CD4-positive, alpha-beta T cell treated with Interleukin-17A for 4 hours (primary cell): Measurements from ENCODE around the gene AKAP11.
"Not testable (repeated sequence)": the region's sequence is repeated elsewhere in the genome, so short reads cannot be mapped to it uniquely, and the experiment has no call there.

ENCODE experiments used
- DNase-seq: peaks from one replicate; pipeline ENCODE4 v3.0.0-alpha.2; 2020; ENCODE audit warnings: mixed read lengths

The AKAP11 gene, protein sequence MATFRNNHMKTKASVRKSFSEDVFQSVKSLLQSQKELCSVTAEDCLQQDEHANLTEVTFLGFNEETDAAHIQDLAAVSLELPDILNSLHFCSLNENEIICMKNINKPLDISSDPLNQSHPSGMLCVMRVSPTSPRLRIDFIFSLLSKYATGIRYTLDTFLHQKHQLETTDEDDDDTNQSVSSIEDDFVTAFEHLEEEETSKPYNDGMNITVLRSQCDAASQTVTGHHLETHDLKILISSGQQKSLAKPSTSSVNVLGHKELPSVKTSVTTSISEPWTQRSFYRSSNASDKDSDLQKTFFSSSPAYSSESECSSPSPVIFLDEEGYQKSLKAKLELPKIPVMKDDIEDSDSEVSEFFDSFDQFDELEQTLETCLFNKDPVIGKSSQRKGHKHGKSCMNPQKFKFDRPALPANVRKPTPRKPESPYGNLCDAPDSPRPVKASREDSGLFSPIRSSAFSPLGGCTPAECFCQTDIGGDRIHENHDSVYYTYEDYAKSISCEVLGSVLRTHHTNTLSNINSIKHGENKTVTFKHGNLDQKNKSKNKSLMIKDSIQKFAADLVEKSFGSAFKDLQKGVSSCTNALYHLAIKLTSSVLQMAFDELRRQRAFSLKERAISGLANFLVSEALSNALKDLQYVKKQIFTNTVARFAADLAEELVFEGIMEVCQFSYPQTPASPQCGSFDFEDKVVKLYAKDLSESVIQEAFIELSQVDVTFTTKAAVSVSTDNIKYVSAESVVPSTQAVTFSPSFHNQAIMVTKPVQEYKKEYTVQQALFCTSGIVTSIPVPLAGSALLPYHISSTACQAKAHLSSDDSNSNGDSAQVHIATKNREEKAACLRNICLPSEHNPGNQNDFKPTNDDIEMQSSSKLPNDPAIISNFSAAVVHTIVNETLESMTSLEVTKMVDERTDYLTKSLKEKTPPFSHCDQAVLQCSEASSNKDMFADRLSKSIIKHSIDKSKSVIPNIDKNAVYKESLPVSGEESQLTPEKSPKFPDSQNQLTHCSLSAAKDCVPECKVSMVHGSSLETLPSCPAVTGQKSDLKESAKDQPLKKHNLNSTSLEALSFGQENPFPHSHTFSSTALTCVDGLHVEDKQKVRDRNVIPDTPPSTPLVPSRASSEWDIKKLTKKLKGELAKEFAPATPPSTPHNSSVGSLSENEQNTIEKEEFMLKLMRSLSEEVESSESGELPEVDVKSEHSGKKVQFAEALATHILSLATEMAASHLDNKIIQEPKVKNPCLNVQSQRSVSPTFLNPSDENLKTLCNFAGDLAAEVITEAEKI (N-terminal part only)

DNA sequence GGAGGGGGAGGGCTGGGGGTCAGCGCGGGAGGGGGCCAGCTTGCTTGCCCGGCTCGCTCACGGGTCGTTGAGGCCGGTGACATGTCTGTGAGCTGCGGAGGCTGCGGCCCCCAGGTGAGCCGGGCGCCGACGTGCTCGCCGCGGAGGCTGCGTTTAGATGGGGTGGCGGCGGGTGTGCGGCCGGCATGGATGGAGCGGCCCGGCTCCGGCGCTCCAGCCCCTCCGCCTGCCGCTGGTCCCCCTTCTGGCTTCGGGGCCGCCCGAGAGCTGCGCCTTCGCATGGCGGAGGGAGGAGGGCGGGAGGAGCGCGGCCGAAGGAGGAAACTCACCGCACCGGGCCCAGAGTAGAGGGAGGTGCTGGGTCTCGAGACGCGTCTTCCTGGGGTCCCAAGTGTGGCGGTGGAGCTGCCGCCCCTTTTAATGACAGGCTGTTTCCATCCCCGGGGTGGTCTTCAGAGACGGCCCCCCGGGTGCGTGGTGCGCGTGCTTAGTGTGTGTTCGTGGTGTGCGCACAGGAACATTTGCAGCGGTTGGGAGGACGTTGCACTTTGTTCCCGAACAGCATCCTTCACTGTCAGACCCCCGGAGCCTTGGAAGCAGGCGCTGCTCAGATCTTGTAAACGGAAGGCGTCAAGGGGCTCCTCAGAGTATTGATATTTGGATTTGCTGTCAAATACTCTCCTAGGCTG lies at the start of gene AKAP11:
Gene AKAP11 (plus strand): TSS at position 38 of the 689 bp plus-strand sequence. CDS start 14,197 bp downstream, outside the sequence.
- DNase-seq: peak; percentile 53

DNA sequence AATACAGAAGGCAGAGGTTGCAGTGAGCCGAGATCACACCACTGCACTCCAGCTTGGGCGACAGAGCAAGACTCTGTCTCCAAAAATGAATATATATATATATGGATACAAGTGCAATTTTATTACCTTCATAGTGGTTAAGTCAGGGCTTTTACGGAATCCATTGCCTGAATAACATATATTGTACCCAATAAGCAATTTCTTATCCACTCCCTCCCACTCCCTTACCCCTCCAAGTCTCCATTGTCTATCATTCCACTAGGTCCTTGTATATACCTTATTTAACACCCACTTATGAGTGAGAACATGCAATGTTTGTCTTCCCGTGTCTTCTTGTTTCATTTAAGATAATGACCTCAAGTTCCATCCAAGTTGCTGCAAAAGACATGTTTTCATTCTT lies 48.3 kb upstream of the AKAP11 start:
- no peak for DNase-seq

DNA sequence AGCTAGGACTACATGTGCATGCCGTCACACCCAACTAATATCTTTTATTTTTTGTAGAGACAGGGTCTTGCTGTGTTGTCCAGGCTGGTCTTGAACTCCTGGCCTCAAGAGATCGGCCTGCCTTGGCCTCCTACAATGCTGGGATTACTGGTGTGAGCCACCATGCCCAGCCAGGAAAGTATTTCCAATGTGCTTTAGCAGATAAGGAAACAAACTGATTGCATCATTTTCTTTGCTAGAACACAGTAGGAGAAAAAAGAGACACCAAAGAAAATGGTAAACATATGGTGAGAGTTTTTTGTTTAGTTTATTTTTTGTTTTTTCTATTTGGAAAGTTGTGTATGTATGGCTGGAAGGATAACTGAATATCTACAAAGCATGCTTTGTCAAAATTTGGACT lies 46.9 kb upstream of the AKAP11 start:
- DNase-seq: no peak

DNA sequence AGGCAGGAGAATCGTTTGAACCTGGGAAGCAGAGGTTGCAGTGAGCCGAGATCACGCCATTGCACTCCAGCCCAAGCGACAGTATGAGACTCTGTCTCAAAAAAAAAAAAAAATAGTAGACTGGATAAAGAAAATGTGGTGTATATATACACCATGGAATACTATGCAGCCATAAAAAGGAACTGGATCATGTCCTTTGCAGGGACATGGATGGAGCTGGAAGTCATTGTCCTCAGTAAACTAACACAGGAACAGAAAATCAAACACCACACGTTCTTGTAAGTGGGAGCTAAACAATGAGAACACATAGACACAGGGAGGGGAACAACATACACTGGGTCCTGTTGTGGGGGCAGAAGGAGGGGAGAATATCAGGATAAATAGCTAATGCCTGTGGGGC lies 45.2 kb upstream of the AKAP11 start:
- DNase-seq: not testable (repeated sequence)

DNA sequence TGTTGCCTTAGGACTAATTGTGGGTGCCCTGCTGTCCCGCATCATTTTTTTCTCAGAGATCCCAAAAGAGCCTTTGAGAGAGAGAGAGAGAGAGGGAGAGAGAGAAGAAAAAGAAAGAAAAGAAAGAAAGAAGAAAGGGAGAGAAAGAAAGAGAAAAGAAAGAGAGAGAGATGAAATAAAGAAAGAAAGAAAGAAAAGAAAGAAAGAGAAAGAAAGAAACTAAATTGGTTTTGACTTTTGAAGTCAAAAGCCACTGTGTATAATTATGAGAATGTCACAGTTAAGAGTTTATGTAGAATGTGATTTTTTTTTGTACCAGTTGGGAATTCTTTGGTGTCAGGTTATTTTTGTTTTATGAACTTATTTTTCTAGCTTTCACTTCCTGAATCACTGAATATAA lies 43.4 kb upstream of the AKAP11 start:
- no peak for DNase-seq

DNA sequence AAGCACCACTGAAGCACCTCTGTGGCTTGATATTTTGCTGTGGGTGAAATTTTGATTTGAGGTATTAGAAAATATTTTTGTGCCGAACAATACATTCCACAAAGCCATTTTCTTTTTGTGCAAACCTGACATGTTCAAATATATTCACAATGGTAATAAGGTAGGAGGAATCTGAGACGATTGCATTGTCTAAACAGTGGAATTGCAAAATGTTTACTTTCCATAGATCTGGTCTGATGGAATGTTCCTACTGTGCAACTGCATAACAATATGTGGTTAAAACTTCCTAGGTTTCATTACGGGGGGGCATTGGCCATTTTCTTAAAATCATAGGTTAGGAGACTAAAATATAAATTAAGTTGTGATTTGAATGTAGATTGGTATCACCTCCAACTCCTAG lies 42.7 kb upstream of the AKAP11 start:
- no peak for DNase-seq

DNA sequence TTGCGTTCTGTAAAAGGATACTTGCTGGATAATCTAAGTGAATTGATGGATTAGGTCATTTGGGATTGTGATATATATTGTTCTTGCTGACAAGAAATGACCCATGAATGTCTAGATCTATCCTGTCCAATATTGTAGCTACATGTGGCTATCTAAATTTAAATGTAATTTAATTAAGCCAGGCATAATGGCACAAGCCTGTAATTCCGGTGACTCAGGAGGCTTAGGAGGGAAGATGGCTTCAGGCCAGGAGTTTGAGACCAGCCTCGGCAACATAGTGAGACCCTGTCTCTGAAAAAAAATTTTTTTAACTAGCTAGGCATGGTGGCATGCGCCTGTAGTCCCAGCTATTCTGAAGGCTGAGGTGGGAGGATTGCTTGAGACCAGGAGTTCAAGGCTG lies 39.3 kb upstream of the AKAP11 start:
- DNase-seq: no peak

DNA sequence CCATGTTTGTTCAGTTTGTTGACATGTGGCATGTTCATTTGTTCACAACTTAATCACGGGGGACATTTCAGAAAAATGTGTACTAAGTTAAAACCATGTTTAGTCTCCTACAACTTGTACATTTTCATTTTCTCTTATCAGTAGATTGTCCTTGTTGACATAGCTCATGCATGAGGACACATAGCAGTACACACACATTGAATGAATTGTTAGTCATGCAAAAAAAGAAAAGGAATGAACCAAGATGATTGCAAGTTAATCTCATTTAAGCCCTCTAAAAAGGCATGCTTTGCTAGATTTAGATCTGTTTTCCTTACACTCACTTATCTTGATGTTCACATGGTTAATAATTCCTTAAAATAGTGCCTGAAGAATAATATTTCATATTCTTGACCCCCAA lies 38.2 kb upstream of the AKAP11 start:
- no peak for DNase-seq

DNA sequence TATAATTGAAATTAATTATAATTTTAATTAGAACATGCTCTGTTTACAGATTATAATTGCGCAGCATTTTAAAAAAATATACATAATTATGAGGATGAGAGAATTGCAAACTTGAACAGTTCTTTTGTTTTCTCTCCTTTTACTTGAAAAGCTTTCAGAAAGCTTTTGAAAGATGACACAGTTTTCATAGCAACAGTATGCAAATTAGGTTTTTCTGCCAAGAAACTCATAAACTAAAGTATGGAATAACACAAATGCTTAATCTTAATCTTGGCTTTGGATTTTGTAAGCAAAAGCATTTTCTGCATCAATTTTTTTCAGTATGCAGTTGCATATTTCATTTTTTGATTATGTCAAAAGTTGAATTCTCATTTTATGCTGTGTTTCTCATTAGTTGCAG lies 32.8 kb upstream of the AKAP11 start:
- DNase-seq: no peak

DNA sequence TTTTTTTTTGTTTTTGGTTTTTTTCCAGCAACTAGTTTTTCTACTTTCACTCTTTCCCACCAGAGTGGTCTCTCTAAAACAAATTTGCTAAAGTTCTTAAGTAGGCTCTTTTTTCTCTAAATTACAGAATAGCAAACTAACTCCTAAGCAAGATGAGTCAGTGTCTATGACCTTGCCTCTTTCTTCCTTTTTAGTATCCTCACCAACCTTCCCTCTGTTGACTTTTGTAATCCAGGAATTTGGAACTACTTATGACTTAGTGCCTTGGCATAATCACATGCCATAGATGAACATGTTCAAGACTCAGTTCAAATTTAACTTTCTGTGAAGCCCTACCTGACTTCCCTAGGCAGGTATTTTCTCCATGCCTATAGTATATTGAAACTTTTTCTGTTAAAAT lies 32.3 kb upstream of the AKAP11 start:
- DNase-seq: no peak

DNA sequence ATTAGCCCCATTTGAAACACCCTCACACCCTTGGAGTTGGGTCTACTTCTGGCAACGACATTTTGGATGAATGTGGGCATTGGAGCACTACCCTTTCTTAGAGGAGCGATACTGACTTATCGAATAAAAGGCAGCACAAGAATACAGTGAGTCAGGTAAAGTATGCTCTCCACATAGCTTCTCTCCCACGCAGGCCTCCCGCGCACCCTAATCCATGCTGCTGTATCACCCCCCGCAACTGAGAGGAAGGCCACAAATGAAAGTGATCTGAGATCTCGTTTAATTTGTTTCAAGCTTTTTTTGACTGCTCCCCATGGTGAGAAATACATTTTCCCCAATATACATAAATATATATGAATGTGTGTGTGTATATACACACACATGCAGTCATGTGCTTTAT lies 25.4 kb upstream of the AKAP11 start:
- DNase-seq: no peak

DNA sequence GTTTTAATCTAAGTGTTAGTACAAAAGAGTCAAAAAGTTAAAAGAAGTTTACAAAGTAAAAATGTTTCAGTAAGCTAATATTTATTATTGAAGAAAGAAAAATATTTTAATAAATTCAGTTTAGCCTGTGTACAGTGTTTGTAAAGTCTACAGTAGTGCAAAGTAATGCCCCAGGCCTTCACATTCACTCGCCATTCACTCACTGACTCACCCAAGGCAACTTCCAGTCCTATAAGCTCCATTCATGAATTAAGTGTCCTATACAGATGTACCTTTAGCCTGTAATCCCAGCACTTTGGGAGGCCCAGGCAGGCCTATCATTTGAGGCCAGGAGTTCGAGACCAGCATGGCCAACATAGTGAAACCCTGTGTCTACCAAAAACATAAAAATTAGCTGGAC lies 24.1 kb upstream of the AKAP11 start:
- no peak for DNase-seq

DNA sequence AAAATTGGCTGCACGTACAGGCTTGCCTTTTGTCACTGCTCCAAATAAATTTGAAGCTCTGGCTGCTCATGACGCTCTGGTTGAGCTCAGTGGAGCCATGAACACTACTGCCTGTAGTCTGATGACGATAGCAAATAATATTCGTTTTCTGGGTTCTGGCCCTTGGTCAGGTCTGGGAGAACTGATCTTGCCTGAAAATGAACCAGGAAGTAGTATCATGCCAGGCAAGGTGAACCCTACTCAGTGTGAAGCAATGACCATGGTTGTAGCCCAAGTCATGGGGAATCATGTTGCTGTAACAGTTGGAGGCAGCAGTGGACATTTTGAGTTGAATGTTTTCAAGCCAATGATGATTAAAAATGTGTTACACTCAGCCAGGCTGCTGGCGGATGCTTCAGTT lies 16.1 kb upstream of the AKAP11 start:
- DNase-seq: no peak

DNA sequence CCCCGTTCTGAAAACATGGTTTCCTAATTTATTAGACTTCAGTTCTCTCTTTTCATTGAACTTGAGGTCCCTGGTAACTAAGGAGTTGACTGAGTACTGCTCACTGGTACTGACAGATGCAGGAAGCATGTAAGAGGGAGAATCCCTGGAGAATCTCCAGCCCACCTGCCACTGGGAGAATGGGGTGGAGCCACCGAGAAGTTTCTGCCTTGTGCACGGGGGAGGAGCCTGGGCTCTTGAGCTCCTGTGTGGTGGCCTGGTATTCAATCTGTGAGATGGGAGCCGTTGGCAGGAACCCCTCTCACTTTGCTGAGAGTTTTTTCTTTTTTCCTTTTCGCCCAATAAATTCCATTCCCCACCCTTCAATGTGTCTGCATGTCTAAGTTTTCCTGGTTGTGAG lies 13.2 kb upstream of the AKAP11 start:
- no peak for DNase-seq

DNA sequence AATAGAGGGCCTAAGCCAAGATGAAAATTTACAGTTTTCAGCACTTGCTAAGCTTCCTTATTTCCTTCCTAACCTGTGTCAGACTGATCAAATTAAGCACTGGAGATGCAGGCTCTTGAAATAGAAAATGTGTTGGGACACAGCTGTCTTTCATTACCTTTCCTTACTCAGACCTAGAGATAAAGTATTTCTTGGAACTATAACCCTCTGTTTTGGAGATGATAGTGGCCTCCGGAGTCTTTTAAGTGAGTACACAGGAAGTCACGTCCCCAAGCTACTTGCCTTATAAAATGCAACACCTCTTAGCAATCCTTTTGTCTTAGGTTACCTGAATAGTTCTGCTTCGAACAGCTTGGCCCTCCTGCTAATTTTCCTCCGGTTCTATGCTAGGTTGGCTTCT lies 12.4 kb upstream of the AKAP11 start:
- DNase-seq: no peak

DNA sequence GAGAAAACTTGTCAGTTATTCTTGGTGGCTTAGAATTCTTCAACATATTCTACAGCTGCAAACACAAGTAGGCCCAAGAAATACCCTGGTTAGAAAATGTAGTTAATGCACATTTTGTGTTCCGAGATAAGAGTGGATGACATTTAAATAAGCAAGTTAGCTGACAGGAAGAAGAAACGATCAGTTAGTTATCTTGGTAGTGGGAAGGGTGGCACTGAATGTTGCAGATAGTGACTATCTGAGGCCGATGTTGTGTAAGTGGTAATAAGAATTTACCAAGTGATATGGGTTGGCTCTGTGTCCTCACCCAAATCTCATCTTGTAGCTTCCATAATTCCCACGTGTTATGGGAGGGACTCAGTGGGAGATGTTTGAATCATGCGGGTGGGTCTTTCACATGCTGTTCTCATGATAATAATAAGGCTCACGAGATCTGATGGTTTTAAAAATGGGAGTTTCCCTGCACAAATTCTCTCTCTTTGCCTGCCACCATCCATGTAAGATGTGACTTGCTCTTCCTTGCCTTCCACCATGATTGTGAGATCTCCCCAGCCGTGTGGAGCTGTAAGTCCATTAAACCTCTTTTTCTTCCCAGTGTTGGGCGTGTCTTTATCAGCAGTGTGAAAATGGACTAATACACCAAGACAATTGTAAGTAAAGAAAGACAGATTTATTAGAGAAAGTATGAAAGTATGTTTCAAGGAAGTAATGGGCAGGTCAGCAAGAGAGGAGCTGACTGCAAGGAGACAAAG lies 10.9 kb upstream of the AKAP11 start:
- no peak for DNase-seq

DNA sequence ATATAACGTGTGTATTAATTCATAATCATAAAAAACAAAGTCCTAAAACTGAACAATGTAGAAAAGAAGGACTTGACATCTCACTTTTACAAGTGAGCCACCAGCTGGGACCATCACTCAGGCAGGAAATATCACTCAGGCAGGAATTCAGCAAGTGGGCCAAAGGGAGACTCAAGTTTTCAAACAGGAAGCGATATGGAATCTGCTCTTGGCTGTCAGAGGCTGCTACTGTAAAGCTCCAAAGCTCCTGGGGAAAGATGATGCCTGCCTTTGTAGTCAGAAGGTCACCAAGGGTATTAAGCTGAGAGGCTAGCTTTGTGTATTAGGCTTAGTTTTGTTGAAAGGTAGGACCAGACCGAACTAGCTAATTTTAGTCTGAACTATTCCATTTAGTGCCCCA lies 5.5 kb upstream of the AKAP11 start:
- DNase-seq: no peak

DNA sequence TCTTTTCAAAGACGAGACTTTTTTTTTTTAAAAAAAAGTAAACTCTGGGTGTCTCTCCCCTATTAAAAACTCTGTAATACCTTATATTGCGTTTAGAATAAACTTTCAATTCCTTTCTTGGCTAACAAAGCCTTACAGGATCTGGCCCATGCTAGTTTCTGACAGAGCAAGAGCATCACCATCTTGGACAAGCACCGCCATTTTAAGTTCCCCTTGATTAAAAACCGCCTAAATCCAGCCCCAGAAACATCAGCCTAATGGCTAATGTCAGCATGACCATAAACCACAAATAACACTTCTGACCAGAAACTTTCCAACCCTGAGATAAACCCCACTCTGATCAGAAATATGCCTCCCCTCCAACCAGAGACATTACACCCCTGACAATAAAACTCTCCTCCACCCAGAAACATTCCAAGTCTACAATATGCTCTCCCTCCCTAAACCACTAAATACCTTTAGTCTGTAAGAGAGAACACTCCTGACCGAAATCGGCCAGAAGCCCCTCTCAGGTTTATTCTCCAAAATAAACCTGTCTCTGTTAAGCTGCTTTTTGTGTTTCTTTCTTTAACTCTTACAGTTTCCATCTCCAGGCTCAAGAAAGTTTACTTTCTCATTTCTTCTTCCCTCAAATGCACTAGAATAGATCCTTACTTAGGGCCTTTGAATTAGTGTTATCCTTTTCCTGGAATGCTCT lies 1.6 kb upstream of the AKAP11 start:
- DNase-seq: no peak

DNA sequence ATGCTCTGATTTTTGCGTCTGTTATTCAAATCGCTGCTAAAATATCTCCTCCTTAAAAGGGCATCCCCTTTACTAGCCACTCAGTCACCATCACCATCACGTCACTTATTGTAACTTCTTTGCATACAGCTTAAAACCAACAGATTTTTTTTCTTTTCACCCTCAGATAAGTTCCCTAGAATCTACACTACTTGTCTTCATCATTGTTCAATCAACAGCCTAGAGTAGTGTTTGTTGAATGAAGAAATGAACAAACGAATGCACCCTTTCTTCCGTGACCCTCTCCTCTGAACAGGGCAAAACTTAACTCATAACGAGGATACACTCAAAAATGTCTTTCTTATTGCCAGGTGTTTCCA lies 1.1 kb upstream of the AKAP11 start:
- DNase-seq: no peak

DNA sequence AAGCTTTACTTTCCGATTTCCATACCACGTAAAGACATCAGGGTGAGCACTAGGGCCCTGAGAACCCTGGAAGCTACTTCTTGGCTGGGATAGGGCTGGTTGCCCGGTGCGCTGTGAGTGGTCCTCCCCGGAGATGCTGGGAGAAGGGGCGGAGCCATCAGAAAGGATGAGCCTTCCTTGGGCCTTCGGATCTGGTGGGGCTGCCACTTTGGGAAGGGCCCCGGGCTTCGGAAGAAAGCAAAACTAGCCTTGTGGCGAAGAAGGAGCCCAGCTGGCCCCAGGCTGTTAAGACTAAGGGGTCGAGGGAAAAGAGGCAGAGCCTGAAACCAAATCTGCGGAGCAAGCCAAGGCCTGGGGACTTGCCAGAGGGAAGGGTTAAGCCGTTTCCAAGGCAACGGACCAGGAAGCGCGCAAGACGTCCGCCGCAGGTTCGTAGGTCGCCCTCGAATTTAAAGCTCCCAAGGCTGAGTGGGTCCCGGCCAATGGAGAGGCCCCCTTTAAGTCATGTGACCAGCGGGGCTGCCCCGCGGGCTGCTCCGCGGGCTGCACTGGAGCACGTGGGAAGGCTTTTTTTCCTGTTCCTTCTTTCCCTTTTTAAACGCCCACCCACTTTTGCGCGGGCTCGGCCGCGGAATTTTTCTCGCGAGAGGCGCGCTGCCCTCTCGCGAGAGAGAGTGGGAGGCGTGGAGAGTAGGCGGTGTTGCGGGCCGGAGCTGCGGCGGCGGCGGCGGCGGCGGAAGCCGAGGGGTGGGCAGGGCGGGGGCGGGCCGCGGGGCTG lies 426 bp upstream of the AKAP11 start:
- peak; percentile 90 for DNase-seq

DNA sequence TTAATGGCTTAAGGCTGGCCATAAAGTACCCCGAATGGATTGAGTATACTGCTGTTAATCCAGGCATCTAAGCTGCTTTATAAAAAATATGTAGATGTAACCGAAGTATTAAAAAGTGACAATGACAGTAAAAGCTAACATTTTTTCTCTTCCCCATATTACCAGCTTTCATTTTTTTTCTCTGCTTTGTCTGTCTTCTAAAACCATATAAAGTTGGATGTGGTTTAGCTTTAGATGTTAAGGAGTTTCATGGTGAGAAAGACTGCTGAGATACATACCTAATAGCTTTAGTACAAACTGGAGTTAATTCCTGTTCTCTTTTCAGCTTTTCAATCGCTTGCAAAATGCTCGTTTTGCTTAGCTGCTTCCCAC lies 838 bp downstream of the AKAP11 start:
- no peak for DNase-seq
